HG03354 (cell line): ENCODE results near the gene KIAA1549.

ENCODE experiments used
- ATAC-seq: cut with Tn5 transposase; IDR thresholded peaks from one replicate; pipeline ENCODE4 v1.9.1; 2021; ENCODE audit warnings: mild to moderate bottlenecking; ENCODE audit not compliant: unreplicated experiment, poor library complexity, severe bottlenecking

The KIAA1549 gene

GRCh38 chr7:138916731-138917130, 64.5 kb downstream of the KIAA1549 start:
- no peak for ATAC-seq

- no peak for ATAC-seq
Measured at GRCh38 chr7:138916275-138916674, 64.9 kb downstream of the KIAA1549 start.

DNA sequence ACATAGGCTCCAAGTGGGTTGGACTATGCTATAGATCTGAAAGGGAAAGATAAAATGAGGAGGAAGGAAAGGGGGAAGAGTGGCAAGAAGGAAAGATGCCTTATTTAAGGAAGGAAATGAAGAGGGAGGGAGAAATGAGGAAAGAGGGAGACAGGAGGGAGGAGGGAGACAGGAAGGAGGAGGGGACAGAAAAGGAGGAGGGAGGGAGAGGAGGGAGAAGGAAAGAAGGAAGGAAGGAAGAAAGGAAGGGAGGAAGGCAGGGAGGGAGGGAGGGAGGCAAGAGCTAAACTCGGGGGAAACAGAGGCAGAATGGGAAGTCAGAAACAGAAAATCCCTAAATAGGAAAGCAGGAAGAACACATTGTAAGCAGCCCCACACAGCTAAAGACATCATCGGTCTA, 67.4 kb downstream of the KIAA1549 start:
- ATAC-seq: no peak

GRCh38 chr7:138911007-138911406, 70.2 kb downstream of the KIAA1549 start:
- ATAC-seq: no peak

DNA sequence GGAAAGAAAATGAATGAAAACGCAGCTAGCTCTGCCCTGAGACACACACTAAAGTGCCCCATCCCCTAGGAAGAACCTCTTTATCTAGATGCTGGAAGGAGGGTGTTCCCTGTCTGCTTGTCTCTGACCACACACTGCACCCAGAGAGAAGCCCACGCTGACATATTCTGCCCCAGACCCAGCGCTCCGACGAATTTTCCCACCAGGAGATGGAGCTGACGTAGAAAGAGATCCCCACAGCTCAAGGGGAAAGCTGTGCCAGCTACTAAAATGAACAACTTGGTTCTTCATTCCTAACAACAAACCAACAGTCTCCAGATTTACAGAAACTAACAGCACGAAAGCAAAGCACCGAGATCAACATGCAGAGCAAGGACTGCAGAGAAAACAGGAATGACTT, 73.3 kb downstream of the KIAA1549 start:
- ATAC-seq: no peak

GRCh38 chr7:138907201-138907847, 73.9 kb downstream of the KIAA1549 start:
- ATAC-seq: no peak

DNA sequence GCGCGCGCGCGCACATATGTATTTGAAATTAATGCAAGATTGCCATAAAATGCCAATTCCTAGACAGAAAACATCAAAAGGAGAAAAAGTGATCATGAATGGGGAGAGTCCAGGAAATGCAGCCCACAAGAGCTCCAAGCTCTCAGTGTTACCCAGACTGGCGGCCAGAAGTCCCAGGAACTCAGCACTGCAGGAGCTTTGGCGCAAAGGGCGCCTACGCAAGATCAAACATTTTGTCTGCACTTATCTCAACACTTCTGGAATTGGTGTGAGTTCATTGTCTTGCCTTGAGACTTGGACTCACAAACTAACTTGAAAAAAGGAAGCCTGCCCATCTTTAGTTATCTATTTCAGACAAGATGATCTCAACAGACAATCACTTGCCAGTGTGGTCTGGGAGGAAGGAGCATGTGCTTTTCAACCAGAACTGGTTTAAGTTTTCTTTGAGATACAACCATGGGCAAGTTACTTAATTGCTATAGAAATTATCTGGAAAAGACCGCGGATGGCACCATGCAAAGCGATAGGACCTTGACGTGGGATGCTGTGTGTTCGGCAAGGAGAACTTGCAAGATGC, 77.2 kb downstream of the KIAA1549 start:
- no peak for ATAC-seq

GRCh38 chr7:138903186-138903820, 77.9 kb downstream of the KIAA1549 start:
- no peak for ATAC-seq

GRCh38 chr7:138902161-138902560, 79.0 kb downstream of the KIAA1549 start:
- ATAC-seq: no peak

- ATAC-seq: no peak
Measured at GRCh38 chr7:138900035-138900828, 81.0 kb downstream of the KIAA1549 start.

DNA sequence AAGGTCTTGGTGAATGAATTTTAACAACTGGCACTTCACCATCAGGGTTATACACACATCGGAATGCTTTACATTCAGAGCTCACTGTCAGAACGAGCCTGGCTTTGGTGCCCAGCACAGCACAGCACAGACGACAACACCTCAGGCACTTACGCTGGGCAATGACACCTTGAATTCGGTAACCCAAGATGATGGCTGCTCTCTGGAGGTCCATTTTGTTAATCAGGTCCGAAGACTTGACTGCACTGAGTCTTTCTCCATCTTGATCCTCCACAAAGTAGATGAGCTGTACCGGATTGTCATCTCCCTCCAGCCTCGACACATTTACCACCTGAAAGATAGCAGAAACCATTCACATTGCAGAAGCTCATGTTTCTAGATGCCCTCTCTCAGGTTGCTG, 82.4 kb downstream of the KIAA1549 start:
- no peak for ATAC-seq

DNA sequence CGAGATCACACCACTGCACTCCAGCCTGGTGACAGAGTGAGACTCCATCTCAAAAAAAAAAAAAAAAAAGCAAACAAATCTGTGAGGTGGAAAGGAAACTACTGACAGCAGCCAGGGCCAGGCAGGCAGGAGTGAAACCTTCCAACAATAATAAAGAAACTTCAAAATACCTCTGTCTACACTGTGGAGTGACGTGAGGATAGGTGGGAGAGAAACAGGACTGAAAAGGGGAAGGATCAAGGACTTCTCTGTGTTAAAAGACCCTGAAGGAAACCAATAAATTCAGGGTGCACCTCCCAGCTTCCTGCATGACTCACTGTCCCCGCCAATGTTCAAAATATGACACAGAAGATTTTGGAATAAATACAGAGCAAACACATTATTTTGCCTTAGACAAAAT, 82.9 kb downstream of the KIAA1549 start:
- ATAC-seq: no peak

DNA sequence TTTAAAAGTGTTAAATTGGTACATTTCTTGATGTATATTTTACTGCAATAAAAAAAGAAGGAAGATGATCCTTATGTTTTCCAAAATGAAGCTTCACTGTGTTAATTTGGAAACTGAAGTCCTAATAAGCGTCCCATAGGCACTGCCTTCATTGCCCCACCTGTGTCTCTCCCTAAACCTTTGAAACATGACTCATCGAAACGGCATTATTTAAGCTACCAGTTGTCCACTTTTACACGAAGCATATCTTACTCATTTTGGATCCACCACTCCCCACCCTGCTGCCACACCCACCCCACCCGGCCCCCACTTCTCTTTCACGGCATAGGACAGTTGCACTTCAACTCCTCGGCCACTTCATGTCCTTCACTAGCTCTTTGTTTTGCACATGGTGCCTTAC, 85.5 kb downstream of the KIAA1549 start:
- no peak for ATAC-seq

- no peak for ATAC-seq
Measured at GRCh38 chr7:138893258-138893657, 87.9 kb downstream of the KIAA1549 start.

DNA sequence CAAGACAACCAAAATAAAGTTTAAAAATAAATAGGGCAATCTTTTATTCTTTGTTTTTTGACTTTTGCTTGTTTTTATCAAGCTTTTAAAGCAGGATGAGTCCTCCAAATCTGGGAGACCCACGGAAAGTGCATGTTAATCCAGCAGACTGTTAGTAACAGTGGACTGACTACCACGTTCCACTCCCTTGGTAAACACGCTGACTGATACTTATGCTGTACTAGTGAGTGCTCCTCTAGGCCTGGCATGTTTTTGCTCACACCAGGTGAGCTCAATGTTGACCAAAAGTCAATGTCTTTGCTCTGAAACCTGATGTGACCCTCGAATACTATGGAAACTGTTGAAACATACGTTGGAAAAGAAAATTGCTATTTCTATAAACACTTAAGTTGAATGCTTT, 88.4 kb downstream of the KIAA1549 start:
- ATAC-seq: no peak

DNA sequence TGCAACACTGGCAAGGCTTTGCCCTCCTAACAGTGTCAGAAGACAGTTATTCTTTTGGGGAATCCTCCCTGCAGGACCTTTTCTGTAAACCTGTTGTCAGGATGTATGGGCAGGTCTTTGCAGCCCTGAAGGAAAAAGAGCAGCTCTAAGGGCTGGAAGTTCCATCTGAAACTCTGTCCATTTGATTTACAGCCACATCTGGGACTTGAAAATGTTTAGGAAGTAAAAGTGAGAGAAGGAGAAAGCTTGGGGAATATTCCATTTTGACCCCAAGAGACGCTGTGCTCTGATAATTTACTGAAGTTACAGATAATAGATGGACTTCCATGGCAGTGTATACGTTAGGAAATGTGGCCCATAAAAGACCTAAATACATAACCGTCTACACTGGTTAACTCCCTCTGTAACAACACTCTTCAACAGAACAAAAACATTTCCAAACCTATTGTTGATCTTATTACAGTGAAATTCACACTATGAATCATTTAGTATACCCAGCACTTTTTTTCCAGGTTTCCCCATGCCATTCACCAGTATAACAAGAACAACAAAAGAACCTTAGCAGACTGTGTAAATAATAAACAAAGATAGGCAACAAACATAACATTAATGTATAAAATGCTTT, 89.1 kb downstream of the KIAA1549 start:
- ATAC-seq: no peak

DNA sequence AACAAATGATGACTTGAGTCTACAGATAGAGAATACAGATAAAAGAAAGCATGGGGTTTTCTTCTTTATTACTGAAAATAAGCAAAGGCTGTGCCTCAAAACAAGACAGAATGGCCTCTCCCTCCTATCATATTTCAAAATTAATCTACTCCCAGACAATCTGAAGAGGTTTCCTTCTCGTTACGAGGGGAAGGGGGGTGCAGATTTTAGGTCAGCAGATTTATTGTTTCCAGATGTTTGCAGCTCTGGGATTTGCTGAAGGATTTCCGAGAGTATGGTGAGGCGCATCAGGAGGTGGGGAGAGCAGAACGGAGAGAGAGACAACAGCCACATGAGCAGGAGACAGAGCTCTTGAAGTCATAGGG, 89.8 kb downstream of the KIAA1549 start:
- no peak for ATAC-seq

DNA sequence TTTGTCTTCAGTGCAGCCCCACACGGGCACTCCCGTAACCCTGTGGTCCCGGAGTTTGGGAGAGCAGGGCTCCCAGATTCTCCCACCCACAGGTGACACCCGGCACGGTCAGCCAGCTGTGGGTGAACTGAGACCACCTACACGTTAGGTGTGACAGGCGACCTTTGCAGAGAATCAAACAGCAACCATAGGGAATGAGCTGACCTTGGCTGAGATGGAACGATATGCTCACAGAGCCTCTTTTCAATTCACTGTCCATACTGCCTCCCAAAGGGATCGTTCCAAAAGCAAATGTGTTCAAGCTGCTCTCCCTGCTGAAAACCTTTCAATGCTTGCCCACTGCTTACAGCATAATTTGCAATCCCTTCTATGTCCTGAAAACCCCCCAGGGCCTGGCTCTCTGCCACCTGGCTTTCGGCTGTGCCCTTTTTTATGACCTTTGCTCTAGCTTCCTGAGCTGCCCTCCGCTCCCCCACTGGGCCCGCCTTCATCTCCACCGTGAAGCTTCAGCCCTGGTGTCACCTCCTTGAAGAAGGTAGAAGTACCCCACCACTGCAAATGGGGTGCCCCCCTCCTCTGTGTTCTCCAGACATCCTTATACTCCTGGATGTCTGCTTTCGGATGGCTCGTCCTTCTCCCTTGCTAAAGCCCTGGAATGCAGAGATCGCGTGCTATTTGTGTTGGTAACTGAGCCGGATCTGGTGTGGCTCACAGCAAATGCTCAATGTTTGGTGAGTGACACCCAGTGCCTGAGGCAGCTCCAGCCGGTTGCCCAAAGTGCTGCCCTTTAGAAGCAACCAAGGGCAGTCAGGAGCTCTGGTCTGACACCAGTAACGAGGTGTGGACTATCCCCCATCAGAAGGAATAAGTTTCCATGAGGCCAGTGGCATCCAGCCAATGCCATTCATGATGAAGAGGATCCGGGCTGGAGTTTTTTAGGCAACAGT, 90.4 kb downstream of the KIAA1549 start:
- ATAC-seq: no peak
